Panc1 (cell line): Measurements from ENCODE around the gene NTRK2. TPM values are rescaled to one million over a fixed set of nuclear protein-coding genes. Genes with fewer than 3 reads are reported as not detected.

ENCODE experiments used
- ATAC-seq: fragments of 200-7000 bp; cut with Tn5 transposase; 2 replicates; pipeline ENCODE4 v1.9.1; 2020; ENCODE audit warnings: mild to moderate bottlenecking, moderate library complexity
- BruUV-seq: library from RNA; stranded (reverse); fragments of 400-500 nt; replicated peaks from 2 replicates; lab custom pipeline; 2021; lab: Mats Ljungman, UMichigan
- CTCF ChIA-PET: fragments of 300-600 bp; sonication (Branson Sonifier 250); formaldehyde crosslinking; loops from one replicate; lab custom pipeline; 2022; ENCODE audit warnings: antibody characterized with exemption; lab: Charles Lee
- POLR2A ChIA-PET: fragments of 300-600 bp; sonication (Branson Sonifier 250); formaldehyde crosslinking; loops from one replicate; lab custom pipeline; 2022; ENCODE audit warnings: antibody characterized with exemption; lab: Charles Lee
- DNase-seq: peaks from one replicate; pipeline ENCODE4 v3.0.0-alpha.2; 2010; ENCODE audit warnings: low read depth, low spot score
- H3K27ac ChIP-seq: 2 replicates; pipeline ENCODE4 v1.5.1; 2011; ENCODE audit warnings: mild to moderate bottlenecking, low read length, inconsistent platforms
- H3K27me3 ChIP-seq: fragments of 200-500 bp; sonication (Bioruptor generic); 2 replicates; pipeline ENCODE4 v1.6.0; 2014; ENCODE audit warnings: low read length, inconsistent platforms; ENCODE audit not compliant: control insufficient read depth, insufficient read depth
- H3K36me3 ChIP-seq: fragments of 200-500 bp; sonication (Bioruptor generic); 2 replicates; pipeline ENCODE4 v1.5.1; 2014; ENCODE audit warnings: inconsistent platforms, mild to moderate bottlenecking, low read length, moderate library complexity; ENCODE audit not compliant: control insufficient read depth, insufficient read depth
- H3K4me1 ChIP-seq: 2 replicates; pipeline ENCODE4 v1.5.1; 2011; ENCODE audit warnings: inconsistent platforms, mild to moderate bottlenecking, low read length, moderate library complexity; ENCODE audit not compliant: control insufficient read depth, insufficient read depth
- H3K4me3 ChIP-seq, 2 experiments: 2 replicates each; pipeline ENCODE4 v1.5.1; 2011 to 2012; ENCODE audit warnings: low read depth in 2 of 2, low read length in 2 of 2, mild to moderate bottlenecking in 2 of 2, inconsistent platforms in 1 of 2, moderate library complexity in 1 of 2
- H3K9me3 ChIP-seq: fragments of 200-500 bp; sonication (Bioruptor generic); 2 replicates; pipeline ENCODE4 v1.5.1; 2014; ENCODE audit warnings: low read depth, mild to moderate bottlenecking, inconsistent platforms, low read length, moderate library complexity; ENCODE audit not compliant: control insufficient read depth, insufficient read depth
- POLR2AphosphoS5 ChIP-seq: IDR thresholded peaks from 2 replicates; pipeline ENCODE4 v1.6.1; 2012; ENCODE audit warnings: mild to moderate bottlenecking, low read depth, low read length, moderate library complexity
- SIN3A ChIP-seq: IDR thresholded peaks from 2 replicates; pipeline ENCODE4 v1.6.1; 2012; ENCODE audit warnings: low read depth, mild to moderate bottlenecking, low read length, moderate library complexity, borderline replicate concordance; ENCODE audit not compliant: insufficient read depth
- TCF7L2 ChIP-seq: IDR thresholded peaks from 2 replicates; pipeline ENCODE4 v1.6.1; 2011; ENCODE audit warnings: mild to moderate bottlenecking, low read depth, low read length, inconsistent platforms
- in situ Hi-C: cut with HindIII; loops from 2 replicates; pipeline ENCODE4 v1.10.0; 2016; ENCODE audit warnings: low sequenced_read_pairs, low pct_unique_long_range_greater_than_20kb
- intact Hi-C: fragments of 100-400 bp; cut with micrococcal nuclease; formaldehyde crosslinking; loops from one replicate; pipeline ENCODE4 v1.10.0; 2022; ENCODE audit not compliant: unreplicated experiment
- total RNA-seq: library from RNA; stranded (reverse); gene quantifications from one replicate; pipeline ENCODE4 v1.2.1, GENCODE V29; 2021; ENCODE audit not compliant: unreplicated experiment
- TF ChIP-seq, protein P1 (sequence below), 2 experiments: IDR thresholded peaks; 2 replicates each; pipeline ENCODE4 v1.6.1; 2011 to 2012; ENCODE audit warnings: low read depth in 2 of 2, control low read depth in 1 of 2, low read length in 1 of 2, mild to moderate bottlenecking in 1 of 2, moderate library complexity in 1 of 2; ENCODE audit not compliant: insufficient read depth in 1 of 2
- TF ChIP-seq, protein P2 (sequence below): fragments of 450-650 bp; IDR thresholded peaks from 2 replicates; pipeline ENCODE4 v1.5.1; 2017; ENCODE audit warnings: mild to moderate bottlenecking

NTRK2 gene
- total RNA-seq, 1 experiment from 2014 or later = 0.23 TPM

DNA sequence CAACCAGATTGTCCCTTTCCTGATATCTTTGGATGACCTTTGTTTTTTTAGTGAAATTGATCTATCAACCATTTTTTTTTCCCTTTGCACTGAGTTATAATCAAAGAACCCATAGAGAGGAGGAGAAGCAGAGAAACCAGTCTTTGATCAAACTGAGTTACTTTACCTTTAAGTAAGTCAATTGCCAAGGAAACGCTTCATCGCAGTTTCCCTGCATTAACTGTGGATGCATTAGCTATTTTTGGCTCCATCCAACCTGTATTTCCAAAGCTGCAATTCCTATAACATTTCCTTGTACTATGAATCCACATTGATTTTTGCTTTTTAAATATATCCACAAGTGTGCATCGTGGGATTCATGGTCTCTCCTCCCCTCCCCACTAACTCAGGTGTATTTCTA, 268.1 kb downstream of the NTRK2 start:
- ChIA-PET CTCF (no interaction called here), POLR2A (no interaction called here)

GRCh38 chr9:84939774-84940173, 270.2 kb downstream of the NTRK2 start:
- in situ Hi-C loops (no loop called here), intact Hi-C loops (no loop called here)
- ChIA-PET POLR2A (no interaction called here), CTCF (interaction anchor here (0.7 kb wide), 1 partner anchor 374 kb away, joined by 3 read pairs; no protein-coding TSS in a partner anchor)
- Histone ChIP-seq H3K4me3 (no peak overlapping the region), H3K4me1 (no peaks in the 10 kb centered on the region), H3K9me3 (no peaks in the 10 kb centered on the region), H3K36me3 (no peaks in the 10 kb centered on the region), H3K27me3 (no peaks in the 10 kb centered on the region), H3K27ac (no peak overlapping the region)
- TF ChIP-seq POLR2AphosphoS5 = no peak
- TF ChIP-seq, protein P1, sequence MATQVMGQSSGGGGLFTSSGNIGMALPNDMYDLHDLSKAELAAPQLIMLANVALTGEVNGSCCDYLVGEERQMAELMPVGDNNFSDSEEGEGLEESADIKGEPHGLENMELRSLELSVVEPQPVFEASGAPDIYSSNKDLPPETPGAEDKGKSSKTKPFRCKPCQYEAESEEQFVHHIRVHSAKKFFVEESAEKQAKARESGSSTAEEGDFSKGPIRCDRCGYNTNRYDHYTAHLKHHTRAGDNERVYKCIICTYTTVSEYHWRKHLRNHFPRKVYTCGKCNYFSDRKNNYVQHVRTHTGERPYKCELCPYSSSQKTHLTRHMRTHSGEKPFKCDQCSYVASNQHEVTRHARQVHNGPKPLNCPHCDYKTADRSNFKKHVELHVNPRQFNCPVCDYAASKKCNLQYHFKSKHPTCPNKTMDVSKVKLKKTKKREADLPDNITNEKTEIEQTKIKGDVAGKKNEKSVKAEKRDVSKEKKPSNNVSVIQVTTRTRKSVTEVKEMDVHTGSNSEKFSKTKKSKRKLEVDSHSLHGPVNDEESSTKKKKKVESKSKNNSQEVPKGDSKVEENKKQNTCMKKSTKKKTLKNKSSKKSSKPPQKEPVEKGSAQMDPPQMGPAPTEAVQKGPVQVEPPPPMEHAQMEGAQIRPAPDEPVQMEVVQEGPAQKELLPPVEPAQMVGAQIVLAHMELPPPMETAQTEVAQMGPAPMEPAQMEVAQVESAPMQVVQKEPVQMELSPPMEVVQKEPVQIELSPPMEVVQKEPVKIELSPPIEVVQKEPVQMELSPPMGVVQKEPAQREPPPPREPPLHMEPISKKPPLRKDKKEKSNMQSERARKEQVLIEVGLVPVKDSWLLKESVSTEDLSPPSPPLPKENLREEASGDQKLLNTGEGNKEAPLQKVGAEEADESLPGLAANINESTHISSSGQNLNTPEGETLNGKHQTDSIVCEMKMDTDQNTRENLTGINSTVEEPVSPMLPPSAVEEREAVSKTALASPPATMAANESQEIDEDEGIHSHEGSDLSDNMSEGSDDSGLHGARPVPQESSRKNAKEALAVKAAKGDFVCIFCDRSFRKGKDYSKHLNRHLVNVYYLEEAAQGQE (IDR thresholded peaks at IDR 0.05; ENCODE audit: insufficient read depth in 1 of 2, low read depth in 2 of 2, low read length in 1 of 2) = no peak
- no peak for TF ChIP-seq SIN3A
- no peak for TF ChIP-seq TCF7L2
- TF ChIP-seq, protein P2, sequence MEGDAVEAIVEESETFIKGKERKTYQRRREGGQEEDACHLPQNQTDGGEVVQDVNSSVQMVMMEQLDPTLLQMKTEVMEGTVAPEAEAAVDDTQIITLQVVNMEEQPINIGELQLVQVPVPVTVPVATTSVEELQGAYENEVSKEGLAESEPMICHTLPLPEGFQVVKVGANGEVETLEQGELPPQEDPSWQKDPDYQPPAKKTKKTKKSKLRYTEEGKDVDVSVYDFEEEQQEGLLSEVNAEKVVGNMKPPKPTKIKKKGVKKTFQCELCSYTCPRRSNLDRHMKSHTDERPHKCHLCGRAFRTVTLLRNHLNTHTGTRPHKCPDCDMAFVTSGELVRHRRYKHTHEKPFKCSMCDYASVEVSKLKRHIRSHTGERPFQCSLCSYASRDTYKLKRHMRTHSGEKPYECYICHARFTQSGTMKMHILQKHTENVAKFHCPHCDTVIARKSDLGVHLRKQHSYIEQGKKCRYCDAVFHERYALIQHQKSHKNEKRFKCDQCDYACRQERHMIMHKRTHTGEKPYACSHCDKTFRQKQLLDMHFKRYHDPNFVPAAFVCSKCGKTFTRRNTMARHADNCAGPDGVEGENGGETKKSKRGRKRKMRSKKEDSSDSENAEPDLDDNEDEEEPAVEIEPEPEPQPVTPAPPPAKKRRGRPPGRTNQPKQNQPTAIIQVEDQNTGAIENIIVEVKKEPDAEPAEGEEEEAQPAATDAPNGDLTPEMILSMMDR = no peak
- no TSS peak for BruUV-seq
- ATAC-seq = no peak
- no peak for DNase-seq

More for the DNA sequence above, 268.1 kb downstream of the NTRK2 start:
- H3K9me3 ChIP-seq = no peaks in the 10 kb centered on the region
- H3K4me3 ChIP-seq = no peak overlapping the region
- H3K27me3 ChIP-seq = no peaks in the 10 kb centered on the region
- ATAC-seq (no peak), DNase-seq (no peak)
- in situ Hi-C loops (no loop called here), intact Hi-C loops (no loop called here)
- TF ChIP-seq TCF7L2 = no peak
- TF ChIP-seq, protein P1 (IDR thresholded peaks at IDR 0.05; ENCODE audit: insufficient read depth in 1 of 2, low read depth in 2 of 2, low read length in 1 of 2) = no peak
- H3K36me3 ChIP-seq = no peaks in the 10 kb centered on the region
- no TSS peak for BruUV-seq
- H3K4me1 ChIP-seq = no peaks in the 10 kb centered on the region
- no peak overlapping the region for H3K27ac ChIP-seq
